Lung (tissue), 12 donors: Measurements from ENCODE around the gene DNAH7. TPM values are rescaled to one million over a fixed set of nuclear protein-coding genes. Genes with fewer than 3 reads are reported as not detected.

ENCODE experiments used
- ATAC-seq: fragments of 200-7000 bp; cut with Tn5 transposase; one replicate; pipeline ENCODE4 v1.9.1; 2020; ENCODE audit warnings: moderate number of reproducible peaks; ENCODE audit not compliant: insufficient read depth, low FRiP score
- DNase-seq, 3 donors: peaks; one replicate each; pipeline ENCODE4 v3.0.0-alpha.2; 2013 to 2017
- H3K27ac ChIP-seq, 2 donors: one replicate each; pipeline ENCODE4 v1.5.1; 2013; ENCODE audit warnings: mild to moderate bottlenecking in 2 of 2, moderate library complexity in 2 of 2, control low read depth in 1 of 2, inconsistent platforms in 1 of 2, low read depth in 1 of 2, low read length in 1 of 2
- H3K27me3 ChIP-seq, 3 donors: one replicate each; pipeline ENCODE4 v1.5.1; 2013; ENCODE audit warnings: low read length in 2 of 3; ENCODE audit not compliant: control insufficient read depth in 3 of 3, insufficient read depth in 3 of 3
- H3K36me3 ChIP-seq, 4 donors: one replicate each; pipeline ENCODE4 v1.5.1; 2013; ENCODE audit warnings: low read length in 4 of 4, mild to moderate bottlenecking in 1 of 4, moderate library complexity in 1 of 4; ENCODE audit not compliant: control insufficient read depth in 4 of 4, insufficient read depth in 4 of 4
- H3K4me1 ChIP-seq, 5 donors: one replicate each; pipeline ENCODE4 v1.5.1; 2013; ENCODE audit warnings: low read length in 5 of 5, mild to moderate bottlenecking in 2 of 5, moderate library complexity in 1 of 5; ENCODE audit not compliant: control insufficient read depth in 5 of 5, insufficient read depth in 5 of 5
- H3K4me3 ChIP-seq: one replicate; pipeline ENCODE4 v1.5.1; 2013; ENCODE audit warnings: mild to moderate bottlenecking, control low read depth, moderate library complexity
- H3K9ac ChIP-seq, 2 donors: one replicate each; pipeline ENCODE4 v1.5.1; 2013; ENCODE audit warnings: low read length in 2 of 2, control low read depth in 1 of 2; ENCODE audit not compliant: insufficient read depth in 1 of 2
- H3K9me3 ChIP-seq, 4 donors: one replicate each; pipeline ENCODE4 v1.5.1; 2013; ENCODE audit warnings: low read length in 3 of 4, mild to moderate bottlenecking in 1 of 4, moderate library complexity in 1 of 4; ENCODE audit not compliant: control insufficient read depth in 4 of 4, insufficient read depth in 3 of 4
- CTCF ChIP-seq: IDR thresholded peaks from 2 replicates; pipeline ENCODE4 v1.5.1; 2012; ENCODE audit warnings: mild to moderate bottlenecking; ENCODE audit errors: control extremely low read depth, extremely low read depth
- WGBS, 2 donors: extraction: QIAGEN DNeasy Blood & Tissue Kit; methylation state at CpG; one replicate each; pipeline ENCODE4 v1.1.7; 2013; 5-methylcytosine and 5-hydroxymethylcytosine counted together
- polyA plus RNA-seq, 2 donors: library from polyadenylated mRNA; stranded (reverse); fragments of 200-250 nt; gene quantifications; one replicate each; pipeline ENCODE4 v1.2.1, GENCODE V29; 2013
- total RNA-seq, 2 donors: library from RNA; depleted of rRNA in 1 of 2; stranded (reverse); fragments of >200 nt in 1 of 2; gene quantifications; one replicate each; pipeline ENCODE4 v1.2.1, GENCODE V29; 2014 to 2021
- donor health status: control.
- donor health status: control.
- donor health status: Bipolar disorder and iron deficiency.
- donor health status: healthy.
- donor health status: DM: yes; HTN: yes; CAD: no.

Gene DNAH7
- total and polyA plus RNA-seq, 4 donors, result 1.9 to 32.9 (median 11.3) TPM

- Histone ChIP-seq H3K36me3 (no peaks in the 10 kb centered on the region), H3K9me3 (no peaks in the 10 kb centered on the region), H3K4me1 (no peaks in the 10 kb centered on the region), H3K27me3 (no peaks in the 10 kb centered on the region), H3K9ac (no peak overlapping the region), H3K4me3 (no peak overlapping the region), H3K27ac (no peak overlapping the region)
- ATAC-seq (no peak), DNase-seq (no peak)
- 95 to 97% methylated on average over 2 of the region's 2 CpGs for WGBS, 2 donors
- TF ChIP-seq CTCF, result no peak
These were observed 35.0 kb upstream of the DNAH7 start for GRCh38 chr2:196103626-196104025.

GRCh38 chr2:196101325-196101991 is 32.8 kb upstream of the DNAH7 start:
- Histone ChIP-seq H3K27me3 (no peaks in the 10 kb centered on the region), H3K4me1 (no peaks in the 10 kb centered on the region), H3K9ac (no peak overlapping the region), H3K27ac (no peak overlapping the region), H3K36me3 (no peaks in the 10 kb centered on the region), H3K9me3 (no peaks in the 10 kb centered on the region), H3K4me3 (no peak overlapping the region)
- TF ChIP-seq CTCF, result no peak
- 44 to 48% methylated on average over 6 of the region's 6 CpGs for WGBS, 2 donors
- ATAC-seq, result peak; percentile 69
- DNase-seq, result no peak

- DNase-seq, result no peak
- no peak overlapping the region for H3K4me3 ChIP-seq
- no peak overlapping the region for H3K27ac ChIP-seq
- H3K36me3 ChIP-seq, result no peaks in the 10 kb centered on the region
- H3K9ac ChIP-seq, result no peak overlapping the region
- TF ChIP-seq CTCF, result no peak
- ATAC-seq, result no peak
- no peaks in the 10 kb centered on the region for H3K27me3 ChIP-seq
- 67 to 72% methylated on average over 3 of the region's 3 CpGs for WGBS, 2 donors
- no peaks in the 10 kb centered on the region for H3K4me1 ChIP-seq
- no peaks in the 10 kb centered on the region for H3K9me3 ChIP-seq
These were observed 31.3 kb upstream of the DNAH7 start for GRCh38 chr2:196099916-196100315.
